ENCODE results near the gene ANKRD37.

The ANKRD37 gene

GRCh38 chr4:185390941-185391340 is 5.7 kb upstream of the ANKRD37 start:
- H2AK5ac ChIP-seq (ENCODE audit: low read length, severe bottlenecking): no peak overlapping the region
- no peak overlapping the region for H3K14ac ChIP-seq (ENCODE audit: low read length in 2 of 2)
- H4K91ac ChIP-seq (ENCODE audit: low read length): no peak overlapping the region
- no peak overlapping the region for H3K4me3 ChIP-seq (ENCODE audit: insufficient read depth in 1 of 2, low read depth in 1 of 2, low read length in 2 of 2)
- no peak overlapping the region for H2BK5ac ChIP-seq (ENCODE audit: low read depth, low read length, poor library complexity, severe bottlenecking)
- H3K4ac ChIP-seq (ENCODE audit: low read depth in 1 of 2, low read length in 2 of 2): no peak overlapping the region
- H3K27ac ChIP-seq (ENCODE audit: low read length, poor library complexity, severe bottlenecking): no peak overlapping the region
- no peak overlapping the region for H3K9ac ChIP-seq (ENCODE audit: low read length)
- H3K9me3 ChIP-seq (ENCODE audit: control insufficient read depth, low read length): no peaks in the 10 kb centered on the region
- 96% methylated on average over 6 of the region's 6 CpGs for WGBS
- no peak overlapping the region for H2BK120ac ChIP-seq (ENCODE audit: low read depth, low read length)
- H2BK15ac ChIP-seq (ENCODE audit: low read depth, poor library complexity, severe bottlenecking): no peak overlapping the region
- no peak overlapping the region for H4K8ac ChIP-seq (ENCODE audit: low read length)
- no peak overlapping the region for H2BK12ac ChIP-seq (ENCODE audit: low read length in 2 of 2)
- no peaks in the 10 kb centered on the region for H3K4me1 ChIP-seq (ENCODE audit: control insufficient read depth, insufficient read depth, low read depth, low read length)
- no peak overlapping the region for H2AFZ ChIP-seq (ENCODE audit: low read depth, low read length)
- H3K4me2 ChIP-seq (ENCODE audit: low read length, poor library complexity, severe bottlenecking): no peak overlapping the region
- no peaks in the 10 kb centered on the region for H3K27me3 ChIP-seq (ENCODE audit: control insufficient read depth in 1 of 2, insufficient read depth in 1 of 2, low read length in 2 of 2)
- no peaks in the 10 kb centered on the region for H3K36me3 ChIP-seq (ENCODE audit: control insufficient read depth in 1 of 2, insufficient read depth in 2 of 2, low read depth in 1 of 2, low read length in 2 of 2)
- no peaks in the 10 kb centered on the region for H3K79me1 ChIP-seq (replicated peaks; ENCODE audit: low read length, poor library complexity, severe bottlenecking)
- H3K23ac ChIP-seq (ENCODE audit: low read length in 2 of 2): no peak overlapping the region
- DNase-seq: no peak
- no peak overlapping the region for H3K18ac ChIP-seq (ENCODE audit: low read depth in 1 of 2, low read length in 2 of 2)

DNA sequence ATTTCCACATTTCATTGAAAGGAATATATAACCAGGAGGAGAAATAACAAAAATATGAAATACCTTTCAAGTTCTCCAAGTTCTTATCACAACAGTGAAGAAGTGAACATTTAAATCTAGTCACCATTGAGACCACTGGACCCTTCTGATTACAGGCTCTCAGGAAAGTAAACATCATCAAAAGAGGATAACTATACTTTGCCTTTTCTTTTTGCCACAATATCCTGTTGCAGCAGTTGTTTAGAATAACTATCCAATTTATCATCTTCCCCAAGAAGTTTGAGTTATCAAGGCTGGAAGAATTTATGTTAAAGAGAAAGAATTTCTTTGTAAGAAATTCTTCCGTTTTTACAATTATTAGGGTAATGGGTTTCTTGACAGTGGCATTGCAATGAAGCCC is 4.5 kb upstream of the ANKRD37 start:
- Histone ChIP-seq H2AFZ (ENCODE audit: low read depth, low read length) (no peak overlapping the region), H3K4me3 (ENCODE audit: insufficient read depth in 1 of 2, low read depth in 1 of 2, low read length in 2 of 2) (no peak overlapping the region), H3K9ac (ENCODE audit: low read length) (no peak overlapping the region), H2BK15ac (ENCODE audit: low read depth, poor library complexity, severe bottlenecking) (no peak overlapping the region), H3K79me1 (replicated peaks; ENCODE audit: low read length, poor library complexity, severe bottlenecking) (no peaks in the 10 kb centered on the region), H2BK120ac (ENCODE audit: low read depth, low read length) (no peak overlapping the region), H2AK5ac (ENCODE audit: low read length, severe bottlenecking) (no peak overlapping the region), H3K14ac (ENCODE audit: low read length in 2 of 2) (no peak overlapping the region), H3K9me3 (ENCODE audit: control insufficient read depth, low read length) (no peaks in the 10 kb centered on the region), H3K4me1 (ENCODE audit: control insufficient read depth, insufficient read depth, low read depth, low read length) (peaks cover 4% of the 10 kb centered on the region), H4K91ac (ENCODE audit: low read length) (no peak overlapping the region), H2BK12ac (ENCODE audit: low read length in 2 of 2) (no peak overlapping the region), H2BK5ac (ENCODE audit: low read depth, low read length, poor library complexity, severe bottlenecking) (no peak overlapping the region), H3K4me2 (ENCODE audit: low read length, poor library complexity, severe bottlenecking) (no peak overlapping the region), H3K36me3 (ENCODE audit: control insufficient read depth in 1 of 2, insufficient read depth in 2 of 2, low read depth in 1 of 2, low read length in 2 of 2) (no peaks in the 10 kb centered on the region), H3K23ac (ENCODE audit: low read length in 2 of 2) (no peak overlapping the region), H3K27ac (ENCODE audit: low read length, poor library complexity, severe bottlenecking) (no peak overlapping the region), H3K18ac (ENCODE audit: low read depth in 1 of 2, low read length in 2 of 2) (no peak overlapping the region), H3K4ac (ENCODE audit: low read depth in 1 of 2, low read length in 2 of 2) (no peak overlapping the region), H3K27me3 (ENCODE audit: control insufficient read depth in 1 of 2, insufficient read depth in 1 of 2, low read length in 2 of 2) (no peaks in the 10 kb centered on the region), H4K8ac (ENCODE audit: low read length) (no peak overlapping the region)
- no CpG with 5 or more reads among the region's 1 CpG for WGBS
- no peak for DNase-seq

DNA sequence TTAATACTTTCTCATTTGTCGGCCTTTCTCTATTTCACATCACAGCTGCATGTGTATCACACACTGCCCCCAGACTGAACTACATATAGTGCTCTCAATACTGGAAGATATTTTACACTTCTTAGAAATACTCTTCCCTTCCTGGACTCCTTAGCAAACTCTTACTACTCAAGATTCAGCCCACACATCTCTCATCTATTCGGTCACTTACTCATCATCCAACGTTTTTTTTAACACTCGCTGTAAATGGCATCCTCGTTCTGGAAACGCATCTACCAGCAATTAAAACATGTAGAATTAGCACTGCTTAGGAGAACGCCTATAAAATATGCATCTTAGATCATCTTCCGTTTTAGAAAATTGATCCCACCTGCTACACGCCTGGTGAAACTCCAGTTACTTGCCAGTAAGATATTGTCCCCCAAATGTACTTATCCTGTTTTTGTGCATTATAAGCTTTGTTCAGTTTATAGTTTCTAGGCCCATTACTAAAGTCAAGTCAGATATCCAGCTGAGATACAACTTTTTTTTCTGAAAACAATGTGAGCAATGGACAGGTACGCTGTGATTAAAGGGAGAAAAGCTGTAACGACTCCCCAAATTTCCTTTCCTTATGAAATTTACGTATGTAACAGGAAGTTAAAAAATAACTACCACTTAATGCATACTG is 1.9 kb upstream of the ANKRD37 start:
- no peaks in the 10 kb centered on the region for H3K9me3 ChIP-seq (ENCODE audit: control insufficient read depth, low read length)
- H2AFZ ChIP-seq (ENCODE audit: low read depth, low read length): no peak overlapping the region
- no peak overlapping the region for H4K91ac ChIP-seq (ENCODE audit: low read length)
- H3K4me3 ChIP-seq (ENCODE audit: insufficient read depth in 1 of 2, low read depth in 1 of 2, low read length in 2 of 2): peak overlapping the region in 1 of 2 experiments; percentile 80
- no peak overlapping the region for H3K4ac ChIP-seq (ENCODE audit: low read depth in 1 of 2, low read length in 2 of 2)
- H2BK120ac ChIP-seq (ENCODE audit: low read depth, low read length): no peak overlapping the region
- WGBS: 96% methylated on average over 9 of the region's 12 CpGs
- no peak overlapping the region for H4K8ac ChIP-seq (ENCODE audit: low read length)
- H3K4me1 ChIP-seq (ENCODE audit: control insufficient read depth, insufficient read depth, low read depth, low read length): peaks cover 4% of the 10 kb centered on the region
- H3K27me3 ChIP-seq (ENCODE audit: control insufficient read depth in 1 of 2, insufficient read depth in 1 of 2, low read length in 2 of 2): no peaks in the 10 kb centered on the region
- H3K23ac ChIP-seq (ENCODE audit: low read length in 2 of 2): no peak overlapping the region
- no peak overlapping the region for H3K14ac ChIP-seq (ENCODE audit: low read length in 2 of 2)
- no peak overlapping the region for H3K18ac ChIP-seq (ENCODE audit: low read depth in 1 of 2, low read length in 2 of 2)
- no peak overlapping the region for H2BK15ac ChIP-seq (ENCODE audit: low read depth, poor library complexity, severe bottlenecking)
- H3K9ac ChIP-seq (ENCODE audit: low read length): peak overlapping the region; percentile 94
- no peaks in the 10 kb centered on the region for H3K79me1 ChIP-seq (replicated peaks; ENCODE audit: low read length, poor library complexity, severe bottlenecking)
- no peak overlapping the region for H3K4me2 ChIP-seq (ENCODE audit: low read length, poor library complexity, severe bottlenecking)
- H3K36me3 ChIP-seq (ENCODE audit: control insufficient read depth in 1 of 2, insufficient read depth in 2 of 2, low read depth in 1 of 2, low read length in 2 of 2): peaks cover 0 to 11% of the 10 kb centered on the region in 2 experiments
- no peak overlapping the region for H3K27ac ChIP-seq (ENCODE audit: low read length, poor library complexity, severe bottlenecking)
- no peak overlapping the region for H2BK5ac ChIP-seq (ENCODE audit: low read depth, low read length, poor library complexity, severe bottlenecking)
- DNase-seq: no peak
- H2BK12ac ChIP-seq (ENCODE audit: low read length in 2 of 2): no peak overlapping the region
- no peak overlapping the region for H2AK5ac ChIP-seq (ENCODE audit: low read length, severe bottlenecking)

DNA sequence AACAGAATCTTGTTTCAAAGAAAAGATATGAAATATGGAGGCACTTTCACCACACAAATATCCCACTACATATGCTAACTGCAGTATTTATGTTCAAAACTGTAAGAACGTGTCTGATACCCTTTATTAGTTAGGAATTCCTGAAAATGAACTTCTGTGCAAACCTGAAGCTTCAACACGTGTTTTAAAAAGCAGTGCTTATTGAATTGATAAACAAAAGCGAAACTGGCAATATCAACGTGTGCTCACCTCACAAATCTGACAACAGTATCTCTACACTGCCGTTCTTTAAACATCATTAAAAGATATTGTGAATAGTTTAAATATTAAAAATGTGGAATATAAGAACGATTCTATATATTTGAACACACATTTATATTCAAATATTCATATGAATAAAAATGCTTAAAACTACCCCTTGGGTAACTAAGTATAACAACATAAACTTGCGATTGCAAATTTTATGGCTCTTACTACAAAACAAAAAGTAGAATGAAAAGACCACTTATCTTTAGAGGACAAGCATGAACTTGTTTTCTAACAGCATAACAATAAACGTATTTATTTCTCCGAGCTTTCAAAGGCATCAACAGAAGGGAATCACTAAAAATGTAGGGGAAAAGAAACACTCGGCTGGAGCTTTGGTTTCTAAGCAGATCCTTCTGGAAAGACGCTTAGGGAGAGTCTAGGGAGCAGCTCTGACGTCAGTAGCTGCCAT is 1.2 kb upstream of the ANKRD37 start, which contains the start of gene LRP2BP:
TSS of gene LRP2BP (minus strand) at position 687 of the 718 bp plus-strand sequence. CDS start 17,738 bp downstream, outside the sequence.
- WGBS: 49% methylated on average over 7 of the region's 12 CpGs
- H4K8ac ChIP-seq (ENCODE audit: low read length): peak within 1 kb of the TSS; percentile 52

More for the DNA sequence above, 1.2 kb upstream of the ANKRD37 start, which contains the start of gene LRP2BP:
- H3K9ac ChIP-seq (ENCODE audit: low read length): peak within 1 kb of the TSS; percentile 94
- H3K9me3 ChIP-seq (ENCODE audit: control insufficient read depth, low read length): no peaks in the 10 kb centered on the region
- H3K18ac ChIP-seq (ENCODE audit: low read depth in 1 of 2, low read length in 2 of 2): peak within 1 kb of the TSS; percentile 75 to 81
- peak within 1 kb of the TSS; percentile 2 to 10 for H2BK12ac ChIP-seq (ENCODE audit: low read length in 2 of 2)
- peak within 1 kb of the TSS; percentile 81 to 85 for H3K4me3 ChIP-seq (ENCODE audit: insufficient read depth in 1 of 2, low read depth in 1 of 2, low read length in 2 of 2)
- H3K36me3 ChIP-seq (ENCODE audit: control insufficient read depth in 1 of 2, insufficient read depth in 2 of 2, low read depth in 1 of 2, low read length in 2 of 2): peaks cover 0 to 18% of the 10 kb centered on the region in 2 experiments
- peak within 1 kb of the TSS; percentile 54 to 57 for H3K4ac ChIP-seq (ENCODE audit: low read depth in 1 of 2, low read length in 2 of 2)
- peak within 1 kb of the TSS; percentile 63 for H2BK15ac ChIP-seq (ENCODE audit: low read depth, poor library complexity, severe bottlenecking)
- H3K27ac ChIP-seq (ENCODE audit: low read length, poor library complexity, severe bottlenecking): peak within 1 kb of the TSS; percentile 65
- peak within 1 kb of the TSS; percentile 29 for H2BK120ac ChIP-seq (ENCODE audit: low read depth, low read length)
- H4K91ac ChIP-seq (ENCODE audit: low read length): peak within 1 kb of the TSS; percentile 86
- no peaks in the 10 kb centered on the region for H3K27me3 ChIP-seq (ENCODE audit: control insufficient read depth in 1 of 2, insufficient read depth in 1 of 2, low read length in 2 of 2)
- peak within 1 kb of the TSS in 1 of 2 experiments; percentile 59 for H3K23ac ChIP-seq (ENCODE audit: low read length in 2 of 2)
- no peaks in the 10 kb centered on the region for H3K79me1 ChIP-seq (replicated peaks; ENCODE audit: low read length, poor library complexity, severe bottlenecking)
- H3K4me2 ChIP-seq (ENCODE audit: low read length, poor library complexity, severe bottlenecking): peak within 1 kb of the TSS; percentile 95
- no peak within 1 kb of the TSS for H2AK5ac ChIP-seq (ENCODE audit: low read length, severe bottlenecking)
- peak within 1 kb of the TSS in 1 of 2 experiments; percentile 56 for H3K14ac ChIP-seq (ENCODE audit: low read length in 2 of 2)
- peak; percentile 7 for DNase-seq
- peaks cover 4% of the 10 kb centered on the region for H3K4me1 ChIP-seq (ENCODE audit: control insufficient read depth, insufficient read depth, low read depth, low read length)
- peak within 1 kb of the TSS; percentile 91 for H2BK5ac ChIP-seq (ENCODE audit: low read depth, low read length, poor library complexity, severe bottlenecking)
- H2AFZ ChIP-seq (ENCODE audit: low read depth, low read length): peak within 1 kb of the TSS; percentile 91

All from mesenchymal stem cell (in vitro differentiated cells and primary cell).